Activated gamma-delta T cell treated with Interleukin-2 at 50 U/mL for 16 hours (primary cell): Measurements from ENCODE around the gene AVEN.
"Not testable (repeated sequence)": the region's sequence is repeated elsewhere in the genome, so short reads cannot be mapped to it uniquely, and the experiment has no call there.

Source experiments
- DNase-seq: peaks from one replicate; pipeline ENCODE4 v3.0.0-alpha.2; 2020

AVEN gene

GRCh38 chr15:33844186-33844585, 194.8 kb downstream of the AVEN start:
- no peak for DNase-seq

GRCh38 chr15:33840615-33841014, 198.4 kb downstream of the AVEN start:
- DNase-seq: no peak

- no peak for DNase-seq
Observed at GRCh38 chr15:33839540-33839939, 199.5 kb downstream of the AVEN start.

GRCh38 chr15:33837294-33837693, 201.7 kb downstream of the AVEN start:
- DNase-seq: no peak

- DNase-seq: no peak
Observed at GRCh38 chr15:33834892-33835743, 203.9 kb downstream of the AVEN start.

- DNase-seq: no peak
Observed at GRCh38 chr15:33831646-33832045, 207.4 kb downstream of the AVEN start.

- no peak for DNase-seq
Observed at GRCh38 chr15:33830351-33830750, 208.7 kb downstream of the AVEN start.

- no peak for DNase-seq
Observed at GRCh38 chr15:33826201-33826600, 212.8 kb downstream of the AVEN start.

GRCh38 chr15:33825453-33825852, 213.6 kb downstream of the AVEN start:
- DNase-seq: no peak

GRCh38 chr15:33823119-33823518, 215.9 kb downstream of the AVEN start:
- DNase-seq: no peak

GRCh38 chr15:33822479-33822878, 216.5 kb downstream of the AVEN start:
- no peak for DNase-seq

- DNase-seq: not testable (repeated sequence)
Observed at GRCh38 chr15:33819499-33819898, 219.5 kb downstream of the AVEN start.
